ENCODE measurements around the gene CCL28. TPM values are rescaled to one million over a fixed set of nuclear protein-coding genes. Genes with fewer than 3 reads are reported as not detected.

The CCL28 gene
- total and polyA plus RNA-seq, 10 of the 15 experiments (the other 5 are each of a cell fraction or from before 2014, with no cell fraction given), result 1.5 to 7.5 (median 4.4) TPM

- no peak for ATAC-seq
- Histone ChIP-seq H3K9ac (ENCODE audit: control insufficient read depth, insufficient read depth, low read length) (no peak overlapping the region), H3K27ac (ENCODE audit: control insufficient read depth, insufficient read depth) (no peak overlapping the region), H2AFZ (ENCODE audit: control insufficient read depth, low read depth, low read length) (no peak overlapping the region), H3K9me3 (replicated peaks; ENCODE audit: control insufficient read depth, insufficient read depth, low read length) (no peaks in the 10 kb centered on the region), H3K4me1 (ENCODE audit: control insufficient read depth, insufficient read depth, low read length) (no peaks in the 10 kb centered on the region), H3K4me3 (no peak overlapping the region), H4K20me1 (ENCODE audit: control insufficient read depth, insufficient read depth) (no peaks in the 10 kb centered on the region), H3K79me2 (ENCODE audit: control insufficient read depth, insufficient read depth, low read length) (no peaks in the 10 kb centered on the region), H3K4me2 (ENCODE audit: control insufficient read depth, insufficient read depth) (no peak overlapping the region), H3K27me3 (replicated peaks in 1 of 2; ENCODE audit: control insufficient read depth in 2 of 2, insufficient read depth in 2 of 2, low read length in 1 of 2) (no peaks in the 10 kb centered on the region), H3K36me3 (ENCODE audit: control insufficient read depth in 2 of 2, insufficient read depth in 2 of 2, low read length in 1 of 2) (no peaks in the 10 kb centered on the region)
- ChIA-PET POLR2A (no interaction called here), SMC1A (ENCODE audit: uncharacterized antibody, unreplicated experiment) (no interaction called here), CTCF (no interaction called here), RAD21 (ENCODE audit: unreplicated experiment) (no interaction called here)
- TF ChIP-seq MTA2 (IDR thresholded peaks at IDR 0.05; ENCODE audit: low read depth), result no peak
- TF ChIP-seq RBBP5 (conservative IDR thresholded peaks at IDR 0.05), result no peak
- TF ChIP-seq ZNF384 (IDR thresholded peaks at IDR 0.05; ENCODE audit: borderline replicate concordance, low read depth, low read length), result no peak
- TF ChIP-seq HCFC1 (IDR thresholded peaks at IDR 0.05; ENCODE audit: low read length), result no peak
- TF ChIP-seq NRF1 (conservative IDR thresholded peaks at IDR 0.05; ENCODE audit: low read depth, low read length), result no peak
- no peak for TF ChIP-seq GABPA (IDR thresholded peaks at IDR 0.05; ENCODE audit: low read depth)
- TF ChIP-seq CEBPB (IDR thresholded peaks at IDR 0.05; ENCODE audit: borderline replicate concordance in 1 of 2, low read depth in 2 of 2, low read length in 2 of 2), result no peak
- TF ChIP-seq PML (IDR thresholded peaks at IDR 0.05; ENCODE audit: low read length), result no peak
- TF ChIP-seq CBX5 (IDR thresholded peaks at IDR 0.05; ENCODE audit: low read depth), result no peak
- no peak for TF ChIP-seq STAT1 (conservative IDR thresholded peaks at IDR 0.05)
- no peak for TF ChIP-seq ZSCAN29 (IDR thresholded peaks at IDR 0.05)
- TF ChIP-seq NR2F1 (conservative IDR thresholded peaks at IDR 0.05), result no peak
- TF ChIP-seq MTA3 (IDR thresholded peaks at IDR 0.05; ENCODE audit: borderline replicate concordance, low read length), result no peak
- TF ChIP-seq FOXK2 (IDR thresholded peaks at IDR 0.05), result no peak
- TF ChIP-seq SP1 (IDR thresholded peaks at IDR 0.05; ENCODE audit: low read depth, low read length), result no peak
- TF ChIP-seq MAX (IDR thresholded peaks at IDR 0.05; ENCODE audit: low read depth, low read length), result no peak
- FAIRE-seq, result no peak
- DNase-seq (ENCODE audit: low read depth, low spot score), result no peak
- no TSS peak for BruUV-seq (replicated peaks)
- intact Hi-C loops (cut with micrococcal nuclease; ENCODE audit: unreplicated experiment) (no loop called here), in situ Hi-C loops (cut with MboI) (no loop called here)
Measured at GRCh38 chr5:43369651-43370050, 42.5 kb downstream of the CCL28 start.
